Measurements from ENCODE around the gene CFAP46.

- TF ChIP-seq POLR2A (IDR thresholded peaks at IDR 0.05) (no peak), CTCF (IDR thresholded peaks at IDR 0.05 in 8 of 11, conservative IDR thresholded peaks at IDR 0.05 in 3 of 11) (no peak)
These were observed 16.3 kb downstream of the CFAP46 start for GRCh38 chr10:132926070-132926469.

Data from spleen (tissue), 7 donors.